ENCODE measurements around the gene GABRG3.

DNA sequence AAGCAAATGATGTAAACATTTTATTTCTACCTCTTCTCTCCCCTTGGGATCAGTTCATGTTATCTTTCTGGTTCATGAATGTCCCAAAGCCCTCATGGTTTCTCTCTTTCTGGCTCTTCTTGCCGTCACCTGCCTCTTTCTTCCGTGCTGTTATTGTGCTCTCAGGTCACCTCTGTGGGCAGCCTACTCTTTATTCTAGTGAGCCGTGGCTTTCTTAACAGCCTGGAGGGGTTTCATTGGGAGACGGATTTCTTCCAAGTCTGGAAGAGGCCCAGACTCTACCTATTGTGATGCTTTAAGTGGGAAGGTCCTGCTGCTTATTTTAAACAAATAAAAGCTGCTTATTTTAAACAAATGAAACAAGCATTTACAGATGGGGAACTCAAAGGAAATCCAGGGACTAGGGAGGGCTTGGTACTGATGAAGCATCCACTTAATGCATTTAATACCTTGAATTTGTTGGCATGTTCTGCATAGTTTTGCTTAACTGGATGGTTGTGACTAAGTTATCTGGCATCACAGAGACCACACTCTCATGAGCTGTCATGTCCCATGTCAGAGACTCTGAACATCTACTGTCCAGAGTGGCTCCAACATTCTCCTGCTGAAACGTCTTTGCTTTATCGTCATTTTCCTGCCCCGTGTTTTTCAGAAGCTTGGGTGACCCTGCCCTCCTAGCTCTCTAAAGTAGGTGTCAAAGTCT, 443.3 kb downstream of the GABRG3 start:
- TF ChIP-seq, protein P1, sequence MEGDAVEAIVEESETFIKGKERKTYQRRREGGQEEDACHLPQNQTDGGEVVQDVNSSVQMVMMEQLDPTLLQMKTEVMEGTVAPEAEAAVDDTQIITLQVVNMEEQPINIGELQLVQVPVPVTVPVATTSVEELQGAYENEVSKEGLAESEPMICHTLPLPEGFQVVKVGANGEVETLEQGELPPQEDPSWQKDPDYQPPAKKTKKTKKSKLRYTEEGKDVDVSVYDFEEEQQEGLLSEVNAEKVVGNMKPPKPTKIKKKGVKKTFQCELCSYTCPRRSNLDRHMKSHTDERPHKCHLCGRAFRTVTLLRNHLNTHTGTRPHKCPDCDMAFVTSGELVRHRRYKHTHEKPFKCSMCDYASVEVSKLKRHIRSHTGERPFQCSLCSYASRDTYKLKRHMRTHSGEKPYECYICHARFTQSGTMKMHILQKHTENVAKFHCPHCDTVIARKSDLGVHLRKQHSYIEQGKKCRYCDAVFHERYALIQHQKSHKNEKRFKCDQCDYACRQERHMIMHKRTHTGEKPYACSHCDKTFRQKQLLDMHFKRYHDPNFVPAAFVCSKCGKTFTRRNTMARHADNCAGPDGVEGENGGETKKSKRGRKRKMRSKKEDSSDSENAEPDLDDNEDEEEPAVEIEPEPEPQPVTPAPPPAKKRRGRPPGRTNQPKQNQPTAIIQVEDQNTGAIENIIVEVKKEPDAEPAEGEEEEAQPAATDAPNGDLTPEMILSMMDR (IDR thresholded peaks at IDR 0.05; ENCODE audit: extremely low read depth in 1 of 2, insufficient read depth in 1 of 2, low read depth in 1 of 2, low read length in 2 of 2) = no peak
- TF ChIP-seq JUN (IDR thresholded peaks at IDR 0.05; ENCODE audit: borderline replicate concordance, insufficient read depth, insufficient read length, low read depth) (no peak), POLR2A (IDR thresholded peaks at IDR 0.05; ENCODE audit: low read depth, low read length) (no peak), EZH2 (IDR thresholded peaks at IDR 0.05; ENCODE audit: borderline replicate concordance, low read depth, low read length, severe bottlenecking) (no peak), POLR2AphosphoS5 (IDR thresholded peaks at IDR 0.05; ENCODE audit: insufficient read depth, low read depth, low read length) (no peak), GATA2 (IDR thresholded peaks at IDR 0.05; ENCODE audit: insufficient read depth, insufficient read length, low read depth, low read length) (no peak), FOS (IDR thresholded peaks at IDR 0.05; ENCODE audit: borderline replicate concordance, insufficient read depth, low read length) (no peak)
- TF ChIP-seq, protein P2, sequence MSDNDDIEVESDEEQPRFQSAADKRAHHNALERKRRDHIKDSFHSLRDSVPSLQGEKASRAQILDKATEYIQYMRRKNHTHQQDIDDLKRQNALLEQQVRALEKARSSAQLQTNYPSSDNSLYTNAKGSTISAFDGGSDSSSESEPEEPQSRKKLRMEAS (IDR thresholded peaks at IDR 0.05; ENCODE audit: insufficient read depth, insufficient read length) = no peak

Measured in endothelial cell of umbilical vein (primary cell).